Right kidney (tissue), 1 donor: Measurements from ENCODE around the gene ETFA.
A peak's percentile ranks its signal among the peaks of the same experiment; 100 is the strongest.

ENCODE experiments used
- DNase-seq: peaks from one replicate; pipeline ENCODE4 v3.0.0-alpha.2; 2016

ETFA gene

GRCh38 chr15:76197703-76198455, 113.4 kb downstream of the ETFA start:
- DNase-seq: no peak

GRCh38 chr15:76196269-76197231, 114.7 kb downstream of the ETFA start:
- DNase-seq: peak; percentile 39

GRCh38 chr15:76195506-76196268, 115.6 kb downstream of the ETFA start:
- no peak for DNase-seq

- DNase-seq: no peak
These were observed 117.3 kb downstream of the ETFA start for GRCh38 chr15:76193934-76194333.

- DNase-seq: no peak
These were observed 118.6 kb downstream of the ETFA start for GRCh38 chr15:76192715-76193114.

- no peak for DNase-seq
These were observed 119.6 kb downstream of the ETFA start for GRCh38 chr15:76191539-76192244.

- peak; percentile 74 for DNase-seq
These were observed 120.3 kb downstream of the ETFA start for GRCh38 chr15:76190751-76191538.

GRCh38 chr15:76190070-76190564, 121.2 kb downstream of the ETFA start:
- no peak for DNase-seq

- no peak for DNase-seq
These were observed 122.2 kb downstream of the ETFA start for GRCh38 chr15:76189106-76189505.

- DNase-seq: no peak
These were observed 124.1 kb downstream of the ETFA start for GRCh38 chr15:76187163-76187562.

GRCh38 chr15:76185716-76186115, 125.6 kb downstream of the ETFA start:
- DNase-seq: no peak

- no peak for DNase-seq
These were observed 126.6 kb downstream of the ETFA start for GRCh38 chr15:76184650-76185035.

GRCh38 chr15:76183930-76184649, 127.2 kb downstream of the ETFA start:
- DNase-seq: no peak

- DNase-seq: no peak
These were observed 129.6 kb downstream of the ETFA start for GRCh38 chr15:76181705-76182107.

GRCh38 chr15:76180321-76180720, 130.9 kb downstream of the ETFA start:
- DNase-seq: no peak

- no peak for DNase-seq
These were observed 132.2 kb downstream of the ETFA start for GRCh38 chr15:76179023-76179422.

GRCh38 chr15:76178296-76179000, 132.8 kb downstream of the ETFA start:
- no peak for DNase-seq

- DNase-seq: no peak
These were observed 133.7 kb downstream of the ETFA start for GRCh38 chr15:76177491-76178040.

GRCh38 chr15:76176487-76177085, 134.7 kb downstream of the ETFA start:
- DNase-seq: no peak
